Ovary (tissue), 9 donors: ENCODE measurements around the gene CA4. TPM values are rescaled to one million over a fixed set of nuclear protein-coding genes. Genes with fewer than 3 reads are reported as not detected.

Source experiments
- DNase-seq, 5 donors: peaks; one replicate each; pipeline ENCODE4 v3.0.0-alpha.2; 2019 to 2020
- H3K27ac ChIP-seq, 2 donors: fragments of 200-600 bp; one replicate each; pipeline versions ENCODE4 v1.5.1 to v1.8.0; 2019 to 2022
- H3K27me3 ChIP-seq: fragments of 200-600 bp; one replicate; pipeline ENCODE4 v1.8.0; 2022
- H3K36me3 ChIP-seq: fragments of 200-600 bp; sonication (generic); one replicate; pipeline ENCODE4 v1.5.1; 2019
- H3K4me1 ChIP-seq: one replicate; pipeline ENCODE4 v1.8.1; 2013; ENCODE audit warnings: mild to moderate bottlenecking, moderate library complexity; ENCODE audit not compliant: insufficient read depth
- H3K4me3 ChIP-seq: fragments of 200-600 bp; sonication (generic); one replicate; pipeline ENCODE4 v1.5.1; 2017
- H3K9me3 ChIP-seq, 2 donors: fragments of 200-600 bp in 1 of 2; sonication (generic) in 1 of 2; one replicate each; pipeline versions ENCODE4 v1.5.1 to v1.8.1; 2013 to 2019; ENCODE audit warnings: mild to moderate bottlenecking in 1 of 2, moderate library complexity in 1 of 2
- CTCF ChIP-seq, 3 donors: fragments of 450-650 bp in 2 of 3; fragments of 200-600 bp in 1 of 3; IDR thresholded peaks; one replicate each; pipeline versions ENCODE4 v1.5.1 to v1.8.0; 2016 to 2022; ENCODE audit warnings: antibody characterized with exemption in 3 of 3, mild to moderate bottlenecking in 1 of 3
- EP300 ChIP-seq: sonication (generic); formaldehyde crosslinking; IDR thresholded peaks from one replicate; pipeline ENCODE4 v1.6.1; 2017; ENCODE audit warnings: antibody characterized with exemption
- POLR2A ChIP-seq: fragments of 450-650 bp; IDR thresholded peaks from one replicate; pipeline ENCODE4 v1.6.1; 2017; ENCODE audit warnings: antibody characterized with exemption, mild to moderate bottlenecking, moderate library complexity
- WGBS, 3 donors: extraction: QIAGEN DNeasy Blood & Tissue Kit in 1 of 3; methylation state at CpG; one replicate each; pipeline versions ENCODE4 v1.1.5 to v1.1.7; 2013 to 2017; 5-methylcytosine and 5-hydroxymethylcytosine counted together
- intact Hi-C, 4 donors: fragments of 100-400 bp; cut with DNase I; formaldehyde crosslinking; loops; one replicate each; pipeline versions ENCODE4 v1.11.0 to v1.15.1; 2022 to 2023
- polyA plus RNA-seq, 2 donors: library from polyadenylated mRNA; stranded (reverse); fragments of 200-250 nt in 1 of 2; fragments of 350-450 nt in 1 of 2; fragmentation: Illumina TruSeq in 1 of 2; extraction: RNeasy Lipid Tissue Mini Kit (QIAGEN cat#74804) in 1 of 2; gene quantifications; one replicate each; pipeline ENCODE4 v1.2.3, GENCODE V29; 2013 to 2014
- total RNA-seq, 7 donors: library from RNA; depleted of rRNA in 2 of 7; stranded (reverse); fragments of >200 nt in 2 of 7; fragmentation: NEBNext Ultra II Directional in 3 of 7; extraction: Animal tissue kit (Norgen Biotek cat#: 25700) in 3 of 7; gene quantifications; one replicate each; pipeline versions ENCODE4 v1.1.0 to v1.2.4, GENCODE V29; 2016 to 2023
- donor health status: DM: no; HTN: no; CAD: no; lungs with moderate emphysema.
- donor health status: DM: no; HTN: no; CAD: no.
- donor health status: Bipolar disorder and iron deficiency.
- donor health status: DM: yes; HTN: yes; CAD: no.
- donor health status: DM: no; HTN: no; CAD: no.
- donor health status: DM: yes; HTN: yes; CAD: no.

CA4 gene
- total and polyA plus RNA-seq, 9 donors: 1.1 to 39.3 (median 4.2) TPM

- H3K36me3 ChIP-seq: no peaks in the 10 kb centered on the region
- H3K27me3 ChIP-seq: no peaks in the 10 kb centered on the region
- WGBS, 3 donors: 4 to 7% (median 5%) methylated on average over 41 to 48 of the region's 48 CpGs
- intact Hi-C loops: no loop called here
- peaks cover 11% of the 10 kb centered on the region for H3K4me1 ChIP-seq
- no peak for TF ChIP-seq CTCF (IDR thresholded peaks at IDR 0.05)
- TF ChIP-seq POLR2A: no peak
- no peak for TF ChIP-seq EP300
- no peak overlapping the region for H3K27ac ChIP-seq
- no peak for DNase-seq
- no peak overlapping the region for H3K4me3 ChIP-seq
- no peaks in the 10 kb centered on the region for H3K9me3 ChIP-seq
Observed at GRCh38 chr17:60138769-60139437, 10.9 kb upstream of the CA4 start.

- no peak overlapping the region for H3K4me3 ChIP-seq
- no peaks in the 10 kb centered on the region for H3K36me3 ChIP-seq
- WGBS, 3 donors: 5% methylated on average over 64 to 66 of the region's 66 CpGs
- TF ChIP-seq CTCF (IDR thresholded peaks at IDR 0.05): peak in 2 of 3 donors; percentile 28 to 31
- no peak for TF ChIP-seq EP300
- peak; percentile 51 to 83 (median 71) for DNase-seq
- H3K27me3 ChIP-seq: no peaks in the 10 kb centered on the region
- no peaks in the 10 kb centered on the region for H3K9me3 ChIP-seq
- intact Hi-C loops: no loop called here
- H3K27ac ChIP-seq: no peak overlapping the region
- H3K4me1 ChIP-seq: peaks cover 6% of the 10 kb centered on the region
Observed at GRCh38 chr17:60139438-60140285, 10.1 kb upstream of the CA4 start.

- TF ChIP-seq CTCF (IDR thresholded peaks at IDR 0.05): no peak
- no peak for TF ChIP-seq EP300
- TF ChIP-seq POLR2A: no peak
- Histone ChIP-seq H3K9me3 (no peaks in the 10 kb centered on the region), H3K36me3 (no peaks in the 10 kb centered on the region), H3K4me3 (no peak overlapping the region), H3K4me1 (peaks cover 4% of the 10 kb centered on the region), H3K27ac (no peak overlapping the region), H3K27me3 (no peaks in the 10 kb centered on the region)
- intact Hi-C loops: no loop called here
- WGBS, 3 donors: 7 to 10% (median 9%) methylated on average over 42 to 52 of the region's 52 CpGs
- DNase-seq: no peak
Observed at GRCh38 chr17:60141111-60142018, 8.4 kb upstream of the CA4 start.

- H3K27me3 ChIP-seq: no peaks in the 10 kb centered on the region
- H3K36me3 ChIP-seq: no peaks in the 10 kb centered on the region
- intact Hi-C loops: no loop called here
- H3K9me3 ChIP-seq: no peaks in the 10 kb centered on the region
- no peak overlapping the region for H3K4me3 ChIP-seq
- peak in 4 of 5 donors; percentile 24 to 66 (median 57) for DNase-seq
- H3K4me1 ChIP-seq: peaks cover 4% of the 10 kb centered on the region
- no peak for TF ChIP-seq EP300
- TF ChIP-seq POLR2A: no peak
- TF ChIP-seq CTCF (IDR thresholded peaks at IDR 0.05): no peak
- 6 to 7% (median 6%) methylated on average over 10 of the region's 10 CpGs for WGBS, 3 donors
- H3K27ac ChIP-seq: no peak overlapping the region
Observed at GRCh38 chr17:60142872-60143499, 6.8 kb upstream of the CA4 start.
